ENCODE data around the gene KAT6B.
"Not testable (repeated sequence)": the region's sequence is repeated elsewhere in the genome, so short reads cannot be mapped to it uniquely, and the experiment has no call there.

The KAT6B gene

DNA sequence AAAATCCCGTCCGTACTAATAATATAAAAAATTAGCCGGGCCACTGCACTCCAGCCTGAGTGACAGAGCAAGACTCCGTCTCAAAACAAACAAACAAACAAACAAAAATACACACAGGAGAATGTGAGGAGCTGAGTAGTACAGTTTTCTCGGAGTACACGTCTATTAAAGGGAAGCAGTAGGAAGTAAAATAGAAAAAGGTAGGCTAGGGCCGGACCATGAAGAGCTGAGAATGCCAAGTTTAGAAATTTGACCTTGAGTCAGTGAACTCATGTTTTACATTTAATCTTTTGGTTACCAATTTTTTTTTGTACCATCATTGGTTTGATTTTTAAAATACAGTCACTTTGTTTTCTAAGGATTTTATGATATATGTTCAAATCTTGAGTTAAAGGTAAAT, 64.1 kb downstream of the KAT6B start:
- no peak for DNase-seq (ENCODE audit: low read depth)

DNA sequence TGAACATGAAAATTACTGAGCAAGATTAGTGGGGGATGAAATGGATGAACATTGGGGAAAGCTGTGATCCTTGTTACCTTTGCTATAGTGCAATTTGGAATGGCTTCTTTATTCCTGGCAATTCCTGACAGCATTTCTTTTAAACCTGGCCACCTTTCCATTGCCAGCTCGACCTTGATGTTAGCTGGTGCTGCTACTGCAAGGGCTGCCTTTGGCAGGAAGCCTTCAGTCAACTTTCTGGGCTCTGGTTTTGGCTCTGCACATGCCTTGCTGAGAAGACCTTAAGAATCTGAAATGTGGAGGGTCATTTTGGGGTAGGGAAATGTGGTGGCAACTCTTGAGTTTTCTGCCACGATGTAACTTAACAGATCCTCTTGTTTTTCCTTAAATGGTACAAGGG, 64.7 kb downstream of the KAT6B start:
- DNase-seq (ENCODE audit: low read depth), result no peak

DNA sequence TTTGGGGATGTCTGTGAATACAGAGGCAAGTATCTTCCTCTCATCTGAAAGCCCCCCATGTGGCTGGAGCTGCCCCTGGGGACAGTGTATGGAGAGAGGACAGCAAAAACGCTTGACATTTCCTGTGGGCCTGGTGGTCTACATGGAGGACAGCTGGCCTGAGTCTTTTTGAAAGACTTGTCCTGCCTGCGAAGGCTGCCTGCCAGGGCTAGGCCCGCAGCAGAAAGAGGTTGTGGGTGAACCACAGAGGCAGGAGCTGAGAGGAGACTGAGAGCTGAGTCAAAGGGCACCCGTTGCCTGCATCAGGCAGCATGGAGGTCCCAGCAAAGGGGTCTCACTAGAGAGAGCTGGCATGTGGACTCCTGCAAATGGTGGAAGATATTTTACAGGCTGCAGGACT, 66.4 kb downstream of the KAT6B start:
- no peak for DNase-seq (ENCODE audit: low read depth)

DNA sequence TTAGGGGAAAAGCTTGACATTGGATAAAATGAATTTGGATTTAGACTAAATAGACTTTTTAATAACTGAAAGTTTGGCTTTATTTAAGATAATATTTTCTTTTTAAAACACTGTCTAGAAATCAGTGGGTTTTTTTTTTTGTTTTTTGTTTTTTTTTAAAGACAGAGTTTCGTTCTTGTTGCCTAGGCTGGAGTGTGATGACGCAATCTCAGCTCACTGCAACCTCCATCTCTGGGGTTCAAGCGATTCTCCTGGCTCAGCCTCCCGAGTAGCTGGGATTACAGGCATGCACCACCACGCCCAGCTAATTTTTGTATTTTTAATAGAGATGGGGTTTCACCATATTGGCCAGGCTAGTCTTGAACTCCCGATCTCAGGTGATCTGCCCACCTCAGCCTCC, 66.9 kb downstream of the KAT6B start:
- DNase-seq (ENCODE audit: low read depth), result not testable (repeated sequence)

GRCh38 chr10:74896788-74897527, 70.6 kb downstream of the KAT6B start:
- no peak for DNase-seq (ENCODE audit: low read depth)

GRCh38 chr10:74898201-74898976, 72.0 kb downstream of the KAT6B start:
- DNase-seq (ENCODE audit: low read depth), result peak; percentile 31

GRCh38 chr10:74900297-74900696, 73.9 kb downstream of the KAT6B start:
- DNase-seq (ENCODE audit: low read depth), result no peak

- DNase-seq (ENCODE audit: low read depth), result no peak
Observed at GRCh38 chr10:74901301-74901700, 74.9 kb downstream of the KAT6B start.

DNA sequence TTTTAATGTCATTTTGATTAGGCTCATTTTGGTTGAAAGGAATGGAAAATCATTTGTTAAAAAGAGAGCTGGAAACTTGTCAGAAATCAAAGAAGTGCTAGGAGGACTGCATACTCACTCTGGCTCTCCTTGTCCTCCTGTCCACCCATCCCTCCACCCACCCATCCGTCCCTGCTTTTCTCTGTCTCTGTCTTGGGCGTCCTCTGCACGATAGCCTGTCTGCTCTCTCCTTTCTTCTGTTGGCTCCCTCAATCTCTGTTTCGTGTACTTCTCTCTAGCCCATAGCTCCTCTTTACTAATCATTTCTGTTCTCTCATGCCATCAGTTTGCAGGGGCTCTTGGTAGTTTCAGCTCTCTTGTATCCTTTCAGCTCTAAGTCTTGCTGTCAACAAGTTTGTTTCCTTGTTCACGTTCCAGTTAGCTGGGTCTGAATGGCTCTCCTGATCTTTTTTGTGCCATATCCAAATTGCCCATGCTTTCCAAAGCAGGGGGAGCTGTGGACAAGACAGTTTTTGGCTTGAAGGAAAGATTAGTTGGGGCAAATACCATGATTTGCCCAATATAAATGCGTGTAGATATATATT, 75.6 kb downstream of the KAT6B start:
- no peak for DNase-seq (ENCODE audit: low read depth)

DNA sequence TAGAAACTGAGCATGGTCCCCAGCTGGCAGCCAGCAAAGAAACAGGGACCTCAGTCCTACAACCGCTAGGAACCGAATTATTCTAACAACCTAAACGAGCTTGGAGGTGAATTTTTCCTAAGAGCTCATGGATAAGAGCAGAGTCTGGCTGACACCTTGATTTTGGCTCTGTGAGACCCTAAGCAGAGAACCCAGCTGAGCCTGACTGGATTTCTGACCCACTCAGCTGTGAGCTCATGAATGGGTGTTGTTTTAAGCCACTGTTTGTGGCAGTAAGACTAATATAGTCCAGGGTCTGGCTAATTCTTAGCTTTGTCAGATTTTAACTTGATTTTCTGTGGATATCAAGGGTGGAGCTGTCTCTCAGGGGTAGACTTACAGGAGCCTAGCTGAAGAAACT, 77.1 kb downstream of the KAT6B start:
- no peak for DNase-seq (ENCODE audit: low read depth)

DNA sequence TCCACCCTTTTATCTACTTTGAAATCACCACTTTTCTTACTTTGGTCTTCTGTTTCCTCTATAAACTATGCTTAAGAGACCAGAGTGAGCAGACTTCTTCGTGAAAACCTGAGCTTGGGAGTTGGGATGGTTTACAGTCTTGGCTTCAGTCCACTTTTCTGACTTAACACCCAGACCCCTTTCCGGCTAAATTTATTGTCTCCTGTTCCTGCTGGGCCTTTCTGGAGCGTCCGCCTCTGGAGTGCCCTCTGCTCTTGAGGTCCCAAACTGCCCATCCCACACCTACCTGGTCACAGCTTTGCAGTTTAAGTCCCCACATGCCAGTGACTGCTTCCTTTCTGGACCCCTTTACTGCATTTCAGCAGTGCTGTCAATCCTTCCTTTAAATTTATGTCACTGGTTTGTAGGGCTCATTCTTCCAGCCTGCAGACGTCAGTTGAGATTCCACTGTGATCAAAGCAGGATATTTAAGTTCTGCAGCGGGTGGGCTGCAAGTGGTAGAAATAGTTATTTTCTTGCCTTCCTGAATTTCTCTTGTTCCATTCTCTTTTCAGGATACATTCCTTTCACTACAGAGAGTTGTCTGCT, 80.3 kb downstream of the KAT6B start:
- DNase-seq (ENCODE audit: low read depth), result no peak

GRCh38 chr10:74909670-74910069, 83.3 kb downstream of the KAT6B start:
- no peak for DNase-seq (ENCODE audit: low read depth)

DNA sequence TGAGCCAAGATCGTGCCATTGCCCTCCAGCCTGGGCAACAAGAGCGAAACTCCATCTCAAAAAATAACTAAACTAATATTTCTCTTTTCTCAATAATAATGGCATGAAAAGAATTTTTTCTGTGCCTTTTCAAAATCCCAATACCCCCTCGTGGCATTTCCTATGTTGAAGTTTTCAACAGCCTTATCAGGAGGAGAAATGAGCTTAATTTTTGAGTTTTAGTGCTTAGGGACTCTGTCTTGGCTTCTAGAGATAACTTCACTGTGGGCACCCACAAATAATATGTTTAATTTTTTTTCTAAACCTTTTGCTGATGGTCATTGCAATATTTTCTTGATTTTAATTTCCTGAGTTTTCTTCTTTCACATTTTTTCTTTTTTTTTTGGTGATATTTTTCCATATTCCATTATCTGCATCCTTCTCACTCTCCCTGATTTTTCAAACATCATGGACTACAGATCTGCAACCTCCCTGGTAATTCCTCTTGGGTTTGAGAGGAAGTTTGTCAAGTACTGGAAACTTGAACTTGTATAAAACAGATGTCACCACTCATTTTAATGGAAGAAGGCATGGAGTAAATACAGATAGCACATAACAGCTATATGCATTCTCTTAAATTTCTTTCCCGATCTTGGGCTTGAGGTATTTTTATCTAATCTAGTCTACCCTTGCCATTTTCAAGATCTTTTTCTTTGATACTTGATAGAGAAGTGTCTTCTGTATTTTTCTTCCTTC, 84.0 kb downstream of the KAT6B start:
- no peak for DNase-seq (ENCODE audit: low read depth)

DNA sequence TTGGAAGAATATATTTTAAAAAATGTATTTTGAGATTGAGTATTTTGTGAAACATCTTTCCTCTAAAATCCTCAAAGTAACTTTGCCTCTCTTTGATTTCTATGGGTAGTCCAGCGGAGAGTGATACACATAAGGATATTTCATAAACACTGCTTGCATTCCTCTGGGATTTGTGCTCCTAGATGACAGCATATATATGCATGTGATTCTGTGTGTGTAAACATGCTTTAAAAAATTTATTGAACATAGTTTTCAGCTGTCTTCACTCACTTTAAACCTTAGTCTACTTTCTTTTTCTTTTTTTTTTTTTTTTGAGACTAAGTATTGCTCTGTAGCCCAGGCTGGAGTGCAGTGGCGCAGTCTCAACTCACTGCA, 84.6 kb downstream of the KAT6B start:
- DNase-seq (ENCODE audit: low read depth), result peak; percentile 43

DNA sequence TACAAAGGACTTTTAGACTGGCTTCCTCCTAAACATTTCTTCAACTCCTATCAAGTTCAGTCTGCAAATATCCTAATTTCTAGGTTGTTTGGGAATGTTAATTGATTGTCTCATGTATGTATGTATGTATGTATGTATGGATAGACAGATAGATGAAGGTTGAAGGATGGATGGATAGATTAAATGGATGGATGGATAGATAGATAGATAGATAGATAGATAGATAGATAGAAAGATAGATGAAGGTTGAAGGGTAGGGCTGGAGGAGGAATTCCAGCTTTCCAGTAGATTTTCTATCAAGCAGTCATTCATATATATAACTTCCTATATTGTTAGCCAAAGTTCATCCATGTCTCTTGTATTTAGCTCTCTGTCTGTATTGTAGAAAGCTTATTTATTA, 85.8 kb downstream of the KAT6B start:
- DNase-seq (ENCODE audit: low read depth), result no peak

GRCh38 chr10:74912682-74913081, 86.3 kb downstream of the KAT6B start:
- no peak for DNase-seq (ENCODE audit: low read depth)

DNA sequence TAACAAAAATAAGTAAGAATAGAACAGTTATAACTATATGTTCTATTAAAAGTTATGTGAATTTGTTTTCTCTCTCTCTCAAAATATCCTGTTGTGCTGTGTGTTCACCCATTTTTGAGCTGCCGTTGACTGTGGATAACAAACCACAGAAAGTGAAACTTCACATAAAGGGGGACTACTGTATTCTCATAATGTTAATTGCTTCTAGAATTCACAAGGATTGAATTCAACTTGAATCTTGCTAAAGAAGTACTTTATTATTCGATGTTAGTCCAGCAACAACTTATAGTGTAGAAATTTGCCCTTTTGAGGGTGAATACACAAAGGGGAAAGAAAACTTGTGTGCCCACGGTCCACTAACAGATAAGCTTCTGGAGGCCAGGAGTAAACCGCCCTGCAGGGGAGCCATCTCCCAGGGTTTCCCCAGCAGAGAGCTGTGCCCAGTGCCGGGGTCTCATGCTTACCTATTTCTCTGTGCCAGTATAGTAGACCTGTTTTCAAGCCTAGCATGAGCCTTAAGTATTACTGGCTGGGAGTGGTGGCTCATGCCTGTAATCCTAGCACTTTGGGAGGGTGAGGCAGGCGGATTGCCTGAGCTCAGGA, 87.1 kb downstream of the KAT6B start:
- DNase-seq (ENCODE audit: low read depth), result no peak

- no peak for DNase-seq (ENCODE audit: low read depth)
Observed at GRCh38 chr10:74916283-74916682, 89.9 kb downstream of the KAT6B start.

DNA sequence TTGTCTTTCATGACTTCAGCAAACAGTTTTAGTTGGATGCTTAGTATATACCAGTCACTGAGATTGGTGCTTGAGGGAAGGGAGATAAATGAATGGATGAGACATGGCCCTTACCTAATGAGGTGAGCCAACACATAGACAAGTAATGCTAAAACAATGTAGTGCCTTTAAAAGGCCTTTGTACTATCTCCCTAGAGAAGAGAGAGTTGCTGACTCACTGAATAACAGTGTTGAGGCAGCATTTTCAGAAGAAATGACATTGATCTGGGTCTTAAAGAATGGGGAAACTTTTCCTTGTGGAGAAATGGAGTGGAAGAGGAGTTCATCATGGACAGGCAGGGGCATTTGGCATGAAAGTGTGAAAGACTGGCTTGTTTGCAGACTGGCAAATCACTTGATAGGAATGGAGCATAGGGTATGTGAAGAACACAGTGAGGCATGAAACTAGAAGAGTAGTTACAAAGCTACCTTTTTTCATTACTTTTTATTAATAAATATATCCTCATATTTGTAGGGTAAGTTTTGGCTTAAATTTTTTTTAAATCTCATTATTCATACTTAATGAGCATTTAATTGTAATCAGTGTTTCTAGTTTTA, 91.2 kb downstream of the KAT6B start:
- peak; percentile 78 for DNase-seq (ENCODE audit: low read depth)

DNA sequence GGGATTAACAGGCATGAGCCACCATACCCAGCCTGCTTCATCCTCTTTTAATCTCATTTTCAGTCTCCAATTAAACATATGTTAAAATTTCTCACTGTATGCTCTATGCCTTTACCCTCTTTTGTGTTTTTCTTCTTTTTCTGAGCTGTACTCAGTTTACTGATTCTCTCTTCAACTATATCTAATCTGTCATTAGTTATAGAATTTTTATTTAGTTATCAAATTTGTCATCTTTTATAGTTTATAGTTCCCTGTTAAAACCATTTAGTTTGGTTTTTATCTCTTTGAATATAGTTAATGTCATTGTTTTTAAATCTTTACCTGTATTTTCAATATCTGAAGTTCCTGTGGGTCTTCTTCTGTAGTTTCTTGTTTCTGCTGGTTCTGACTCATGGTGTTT, 93.3 kb downstream of the KAT6B start:
- DNase-seq (ENCODE audit: low read depth), result no peak

- DNase-seq (ENCODE audit: low read depth), result not testable (repeated sequence)
Observed at GRCh38 chr10:74921070-74921469, 94.7 kb downstream of the KAT6B start.
